ENCODE measurements around the gene GRM1.

The GRM1 gene

GRCh38 chr6:146358431-146359046, 329.7 kb downstream of the GRM1 start:
- no peak overlapping the region for H3K4me3 ChIP-seq (ENCODE audit: low read length, poor library complexity, severe bottlenecking)
- no peak overlapping the region for H2AFZ ChIP-seq (ENCODE audit: low read length)
- TF ChIP-seq EZH2phosphoT487 (IDR thresholded peaks at IDR 0.05; ENCODE audit: borderline replicate concordance) (no peak), CTCF (conservative IDR thresholded peaks at IDR 0.05; ENCODE audit: low read length) (no peak)

GRCh38 chr6:146359131-146359530, 330.3 kb downstream of the GRM1 start:
- Histone ChIP-seq H3K36me3 (ENCODE audit: insufficient read depth, low read length) (no peaks in the 10 kb centered on the region), H3K4me1 (ENCODE audit: insufficient read depth, low read length, poor library complexity, severe bottlenecking) (peaks cover 17% of the 10 kb centered on the region), H2AFZ (ENCODE audit: low read length) (no peak overlapping the region), H3K79me2 (ENCODE audit: insufficient read depth, low read length) (no peaks in the 10 kb centered on the region), H3K27me3 (ENCODE audit: insufficient read depth, low read length, poor library complexity, severe bottlenecking) (no peaks in the 10 kb centered on the region), H3K4me2 (ENCODE audit: low read depth, low read length, poor library complexity, severe bottlenecking) (no peak overlapping the region), H3F3A (ENCODE audit: low read depth) (no peaks in the 10 kb centered on the region), H3K9me2 (replicated peaks; ENCODE audit: low read depth, low read length) (no peaks in the 10 kb centered on the region), H3K9ac (ENCODE audit: low read depth, low read length, poor library complexity, severe bottlenecking) (no peak overlapping the region), H4K20me1 (ENCODE audit: insufficient read depth, low read length, poor library complexity, severe bottlenecking) (no peaks in the 10 kb centered on the region), H3K4me3 (ENCODE audit: low read length, poor library complexity, severe bottlenecking) (no peak overlapping the region), H3K9me3 (ENCODE audit: insufficient read depth, low read depth, low read length) (no peaks in the 10 kb centered on the region)
- TF ChIP-seq CTCF (conservative IDR thresholded peaks at IDR 0.05; ENCODE audit: low read length) (no peak), EZH2phosphoT487 (IDR thresholded peaks at IDR 0.05; ENCODE audit: borderline replicate concordance) (no peak)

More at GRCh38 chr6:146358431-146359046, 329.7 kb downstream of the GRM1 start:
- Histone ChIP-seq H3K4me1 (ENCODE audit: insufficient read depth, low read length, poor library complexity, severe bottlenecking) (peaks cover 17% of the 10 kb centered on the region), H3F3A (ENCODE audit: low read depth) (no peaks in the 10 kb centered on the region), H3K4me2 (ENCODE audit: low read depth, low read length, poor library complexity, severe bottlenecking) (no peak overlapping the region), H3K9ac (ENCODE audit: low read depth, low read length, poor library complexity, severe bottlenecking) (no peak overlapping the region), H3K36me3 (ENCODE audit: insufficient read depth, low read length) (no peaks in the 10 kb centered on the region), H3K9me3 (ENCODE audit: insufficient read depth, low read depth, low read length) (no peaks in the 10 kb centered on the region), H3K79me2 (ENCODE audit: insufficient read depth, low read length) (no peaks in the 10 kb centered on the region), H4K20me1 (ENCODE audit: insufficient read depth, low read length, poor library complexity, severe bottlenecking) (no peaks in the 10 kb centered on the region), H3K27me3 (ENCODE audit: insufficient read depth, low read length, poor library complexity, severe bottlenecking) (no peaks in the 10 kb centered on the region), H3K9me2 (replicated peaks; ENCODE audit: low read depth, low read length) (no peaks in the 10 kb centered on the region)

GRCh38 chr6:146361128-146361924, 332.5 kb downstream of the GRM1 start:
- no peaks in the 10 kb centered on the region for H4K20me1 ChIP-seq (ENCODE audit: insufficient read depth, low read length, poor library complexity, severe bottlenecking)
- no peaks in the 10 kb centered on the region for H3K36me3 ChIP-seq (ENCODE audit: insufficient read depth, low read length)
- no peaks in the 10 kb centered on the region for H3K9me2 ChIP-seq (replicated peaks; ENCODE audit: low read depth, low read length)
- no peak overlapping the region for H3K9ac ChIP-seq (ENCODE audit: low read depth, low read length, poor library complexity, severe bottlenecking)
- no peaks in the 10 kb centered on the region for H3K9me3 ChIP-seq (ENCODE audit: insufficient read depth, low read depth, low read length)
- peak overlapping the region; percentile 76 for H2AFZ ChIP-seq (ENCODE audit: low read length)
- TF ChIP-seq EZH2phosphoT487 (IDR thresholded peaks at IDR 0.05; ENCODE audit: borderline replicate concordance) (no peak), CTCF (conservative IDR thresholded peaks at IDR 0.05; ENCODE audit: low read length) (no peak)
- H3K79me2 ChIP-seq (ENCODE audit: insufficient read depth, low read length) = no peaks in the 10 kb centered on the region
- no peaks in the 10 kb centered on the region for H3F3A ChIP-seq (ENCODE audit: low read depth)
- peak overlapping the region; percentile 11 for H3K4me2 ChIP-seq (ENCODE audit: low read depth, low read length, poor library complexity, severe bottlenecking)
- peaks cover 17% of the 10 kb centered on the region for H3K4me1 ChIP-seq (ENCODE audit: insufficient read depth, low read length, poor library complexity, severe bottlenecking)
- H3K4me3 ChIP-seq (ENCODE audit: low read length, poor library complexity, severe bottlenecking) = no peak overlapping the region
- no peaks in the 10 kb centered on the region for H3K27me3 ChIP-seq (ENCODE audit: insufficient read depth, low read length, poor library complexity, severe bottlenecking)

Data from Loucy (cell line).